Measurements from ENCODE around the gene CTTNBP2NL. TPM values are rescaled to one million over a fixed set of nuclear protein-coding genes. Genes with fewer than 3 reads are reported as not detected.
"Not testable (repeated sequence)": the region's sequence is repeated elsewhere in the genome, so short reads cannot be mapped to it uniquely, and the experiment has no call there.

Gene CTTNBP2NL
- total RNA-seq, 3 donors from 2014 or later: 61.4 to 90.2 (median 79.6) TPM

DNA sequence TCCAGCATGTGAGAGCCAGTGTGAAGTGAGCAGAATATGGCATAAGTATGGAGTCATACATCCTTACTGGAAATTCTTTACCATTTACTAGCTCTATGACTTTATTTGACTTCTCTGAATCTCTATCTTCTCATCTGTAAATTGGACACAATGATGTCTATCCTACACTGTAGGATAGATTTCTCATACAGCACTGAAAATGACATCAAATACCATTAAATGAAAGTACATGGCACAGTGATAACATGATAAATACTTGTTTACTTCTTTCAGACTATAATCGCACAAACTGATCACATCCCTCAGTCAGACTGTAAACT is 1.3 kb upstream of the CTTNBP2NL start:
- Histone ChIP-seq H3K36me3 (ENCODE audit: low read depth) (no peaks in the 10 kb centered on the region), H3K4me1 (ENCODE audit: low read depth) (peaks cover 22% of the 10 kb centered on the region), H3K4me3 (no peak overlapping the region), H3K9me3 (no peaks in the 10 kb centered on the region)
- ATAC-seq: no peak
- no peak for DNase-seq
- intact Hi-C loops (cut with DNase I, micrococcal nuclease): loop anchor here (5.0 to 10.0 kb wide), 3 partner anchors 73 to 313 kb away; partner anchors contain the start of genes CAPZA1 (in 1 of the 2), RHOC (in 1 of the 2) and ST7L (in 1 of the 2)
- no peak for TF ChIP-seq CTCF (IDR thresholded peaks at IDR 0.05)

- Histone ChIP-seq H3K36me3 (ENCODE audit: low read depth) (no peaks in the 10 kb centered on the region), H3K9me3 (no peaks in the 10 kb centered on the region), H3K4me1 (ENCODE audit: low read depth) (peaks cover 22% of the 10 kb centered on the region), H3K4me3 (peak overlapping the region; percentile 90)
- TF ChIP-seq CTCF (IDR thresholded peaks at IDR 0.05): no peak
- DNase-seq: no peak
- intact Hi-C loops (cut with DNase I, micrococcal nuclease): loop anchor here in 1 of 2 donors (10.0 kb wide), 1 partner anchor 219 kb away; the partner anchor contains the start of genes CAPZA1 and ST7L
- no peak for ATAC-seq
These were observed 676 bp upstream of the CTTNBP2NL start for GRCh38 chr1:112395256-112395820.

- H3K9me3 ChIP-seq: no peaks in the 10 kb centered on the region
- intact Hi-C loops (cut with DNase I, micrococcal nuclease): loop anchor here in 1 of 2 donors (10.0 kb wide), 1 partner anchor 218 kb away; the partner anchor contains the start of genes CAPZA1 and ST7L
- peak overlapping the region; percentile 90 for H3K4me3 ChIP-seq
- ATAC-seq (peak; percentile 54), DNase-seq (peak in 1 of 3 donors; percentile 77)
- no peak for TF ChIP-seq CTCF (IDR thresholded peaks at IDR 0.05)
- H3K36me3 ChIP-seq (ENCODE audit: low read depth): no peaks in the 10 kb centered on the region
- peaks cover 17% of the 10 kb centered on the region for H3K4me1 ChIP-seq (ENCODE audit: low read depth)
These were observed 848 bp downstream of the CTTNBP2NL start for GRCh38 chr1:112396653-112397471.

DNA sequence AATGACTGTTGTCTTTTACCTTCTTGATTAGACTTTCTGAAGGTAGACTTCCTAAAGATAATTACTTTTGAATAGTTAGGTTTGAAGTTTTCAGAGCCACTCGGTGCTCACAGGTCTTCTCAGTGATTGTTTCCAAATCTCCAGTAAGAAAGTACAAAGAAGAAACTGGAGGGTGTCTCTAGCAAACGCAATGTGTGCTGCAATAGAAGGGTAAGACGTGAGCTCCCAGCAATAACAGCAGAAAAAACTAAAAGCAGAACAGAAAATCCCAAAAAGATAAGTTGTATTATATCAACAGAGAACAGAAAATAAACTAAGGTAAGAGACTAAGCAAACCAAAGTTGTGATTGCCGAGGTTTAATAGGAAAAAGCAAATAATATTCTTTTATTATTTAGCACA is 1.8 kb downstream of the CTTNBP2NL start:
- DNase-seq: no peak
- Histone ChIP-seq H3K9me3 (no peaks in the 10 kb centered on the region), H3K4me3 (no peak overlapping the region), H3K36me3 (ENCODE audit: low read depth) (no peaks in the 10 kb centered on the region), H3K4me1 (ENCODE audit: low read depth) (peaks cover 21% of the 10 kb centered on the region)
- ATAC-seq: no peak
- TF ChIP-seq CTCF (IDR thresholded peaks at IDR 0.05): no peak
- intact Hi-C loops (cut with DNase I, micrococcal nuclease): loop anchor here in 1 of 2 donors (10.0 kb wide), 1 partner anchor 217 kb away; the partner anchor contains the start of genes CAPZA1 and ST7L

- DNase-seq (no peak), ATAC-seq (no peak)
- intact Hi-C loops (cut with DNase I, micrococcal nuclease): loop anchor here in 1 of 2 donors (10.0 kb wide), 1 partner anchor 215 kb away; the partner anchor contains the start of genes CAPZA1 and ST7L
- H3K9me3 ChIP-seq: no peaks in the 10 kb centered on the region
- H3K4me3 ChIP-seq: no peak overlapping the region
- H3K4me1 ChIP-seq (ENCODE audit: low read depth): peaks cover 29% of the 10 kb centered on the region
- H3K36me3 ChIP-seq (ENCODE audit: low read depth): no peaks in the 10 kb centered on the region
- no peak for TF ChIP-seq CTCF (IDR thresholded peaks at IDR 0.05)
These were observed 3.4 kb downstream of the CTTNBP2NL start for GRCh38 chr1:112399456-112399855.

DNA sequence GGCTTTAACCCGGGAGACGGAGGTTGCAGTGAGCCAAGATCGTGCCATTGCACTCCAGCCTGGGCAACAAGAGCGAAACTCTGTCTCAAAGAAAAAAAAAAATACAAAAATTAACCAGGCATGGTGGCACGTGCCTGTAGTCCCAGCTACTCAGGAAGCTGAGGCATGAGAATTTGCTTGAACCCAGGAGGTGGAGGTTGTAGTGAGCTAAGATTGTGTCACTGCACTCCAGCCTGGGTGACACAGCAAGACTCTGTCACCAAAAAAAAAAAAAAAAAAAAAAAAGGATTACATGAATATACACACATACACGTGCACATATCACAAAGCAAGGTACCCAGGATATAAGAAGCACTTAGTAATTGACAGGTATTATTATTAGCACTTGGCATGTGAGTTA is 4.7 kb downstream of the CTTNBP2NL start:
- not testable (repeated sequence) for ATAC-seq; H3K4me3 ChIP-seq; H3K36me3 ChIP-seq (ENCODE audit: low read depth); H3K9me3 ChIP-seq; DNase-seq
- intact Hi-C loops (cut with DNase I, micrococcal nuclease): loop anchor here in 1 of 2 donors (5.0 kb wide), 1 partner anchor 52 kb away; no protein-coding TSS in a partner anchor
- peaks cover 30% of the 10 kb centered on the region for H3K4me1 ChIP-seq (ENCODE audit: low read depth)
